ENCODE data around the gene STK24.

DNA sequence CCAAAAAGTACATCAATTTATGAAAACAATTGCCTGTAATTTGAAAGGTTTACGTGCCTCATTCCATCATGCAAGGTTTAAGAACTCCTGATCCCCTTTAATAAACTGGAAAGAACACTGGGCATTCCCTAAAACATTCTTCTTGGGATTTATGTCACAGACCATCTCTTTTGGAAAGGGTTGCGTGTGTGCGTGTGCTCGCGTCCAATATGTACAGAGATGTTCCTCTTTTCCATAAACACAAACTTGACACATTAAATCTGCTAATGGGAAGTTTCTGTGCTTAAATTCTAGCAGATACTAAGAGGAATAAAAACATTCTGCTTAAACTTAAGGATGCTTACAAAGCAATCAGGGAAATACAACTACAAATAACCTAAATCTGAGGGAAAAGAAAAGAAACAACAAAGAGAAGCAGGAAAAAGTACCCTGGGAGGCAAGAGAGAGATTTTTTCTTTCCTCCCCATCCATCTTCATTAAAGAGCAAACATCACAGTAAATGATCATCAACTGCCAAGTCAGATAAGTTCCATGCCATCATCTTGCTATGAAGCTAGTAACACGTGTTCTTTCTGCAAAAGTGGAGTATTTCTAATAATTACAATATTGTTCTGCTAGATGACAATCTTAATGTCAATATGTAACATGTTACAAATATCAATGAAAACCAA is 83.7 kb downstream of the STK24 start:
- TF ChIP-seq, protein P1, sequence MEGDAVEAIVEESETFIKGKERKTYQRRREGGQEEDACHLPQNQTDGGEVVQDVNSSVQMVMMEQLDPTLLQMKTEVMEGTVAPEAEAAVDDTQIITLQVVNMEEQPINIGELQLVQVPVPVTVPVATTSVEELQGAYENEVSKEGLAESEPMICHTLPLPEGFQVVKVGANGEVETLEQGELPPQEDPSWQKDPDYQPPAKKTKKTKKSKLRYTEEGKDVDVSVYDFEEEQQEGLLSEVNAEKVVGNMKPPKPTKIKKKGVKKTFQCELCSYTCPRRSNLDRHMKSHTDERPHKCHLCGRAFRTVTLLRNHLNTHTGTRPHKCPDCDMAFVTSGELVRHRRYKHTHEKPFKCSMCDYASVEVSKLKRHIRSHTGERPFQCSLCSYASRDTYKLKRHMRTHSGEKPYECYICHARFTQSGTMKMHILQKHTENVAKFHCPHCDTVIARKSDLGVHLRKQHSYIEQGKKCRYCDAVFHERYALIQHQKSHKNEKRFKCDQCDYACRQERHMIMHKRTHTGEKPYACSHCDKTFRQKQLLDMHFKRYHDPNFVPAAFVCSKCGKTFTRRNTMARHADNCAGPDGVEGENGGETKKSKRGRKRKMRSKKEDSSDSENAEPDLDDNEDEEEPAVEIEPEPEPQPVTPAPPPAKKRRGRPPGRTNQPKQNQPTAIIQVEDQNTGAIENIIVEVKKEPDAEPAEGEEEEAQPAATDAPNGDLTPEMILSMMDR (conservative IDR thresholded peaks at IDR 0.05): no peak
- no peak for TF ChIP-seq ZFX (IDR thresholded peaks at IDR 0.05)
